Thyroid gland (tissue), 4 donors: Measurements from ENCODE around the gene NUP188. TPM values are rescaled to one million over a fixed set of nuclear protein-coding genes. Genes with fewer than 3 reads are reported as not detected.
"Not testable (repeated sequence)": the region's sequence is repeated elsewhere in the genome, so short reads cannot be mapped to it uniquely, and the experiment has no call there.

Experiments used
- DNase-seq, 2 donors: peaks; one replicate each; pipeline ENCODE4 v3.0.0-alpha.2; 2019
- H3K27ac ChIP-seq, 3 donors: fragments of 200-600 bp; sonication (generic); 1 replicate in 2 of 3; 2 replicates in 1 of 3; pipeline ENCODE4 v1.5.1; 2016 to 2019; ENCODE audit warnings: mild to moderate bottlenecking in 1 of 3, moderate library complexity in 1 of 3
- H3K27me3 ChIP-seq: fragments of 200-600 bp; sonication (generic); one replicate; pipeline ENCODE4 v1.5.1; 2019
- H3K36me3 ChIP-seq, 2 donors: fragments of 200-600 bp; sonication (generic); one replicate each; pipeline ENCODE4 v1.5.1; 2016 to 2019
- H3K4me1 ChIP-seq, 2 donors: fragments of 200-600 bp; sonication (generic); one replicate each; pipeline ENCODE4 v1.5.1; 2017 to 2019
- H3K4me3 ChIP-seq, 3 donors: fragments of 200-600 bp; sonication (generic); replicated peaks in 1 of 3; 1 replicate in 2 of 3; 2 replicates in 1 of 3; pipeline ENCODE4 v1.5.1; 2016; ENCODE audit warnings: mild to moderate bottlenecking in 1 of 3
- H3K9me3 ChIP-seq: fragments of 200-600 bp; sonication (generic); one replicate; pipeline ENCODE4 v1.5.1; 2017
- POLR2A ChIP-seq, 2 donors: fragments of 450-650 bp; IDR thresholded peaks; one replicate each; pipeline ENCODE4 v1.6.1; 2017; ENCODE audit warnings: antibody characterized with exemption in 2 of 2, mild to moderate bottlenecking in 2 of 2, moderate library complexity in 1 of 2
- WGBS, 2 donors: methylation state at CpG; one replicate each; pipeline ENCODE4 v1.1.5; 2017; 5-methylcytosine and 5-hydroxymethylcytosine counted together
- intact Hi-C: fragments of 100-400 bp; cut with DNase I; formaldehyde crosslinking; loops from one replicate; pipeline ENCODE4 v1.15.1; 2023
- total RNA-seq, 4 donors: library from RNA; depleted of rRNA; stranded (reverse); fragments of >200 nt; gene quantifications; one replicate each; pipeline ENCODE4 v1.2.3, GENCODE V29; 2016
- TF ChIP-seq, protein P1 (sequence below), 6 experiments: fragments of 200-600 bp in 3 of 6; fragments of 450-650 bp in 3 of 6; sonication (generic) in 3 of 6; IDR thresholded peaks; one replicate each; pipeline ENCODE4 v1.5.1; 2016 to 2019; ENCODE audit warnings: antibody characterized with exemption in 6 of 6, mild to moderate bottlenecking in 2 of 6, inconsistent platforms in 1 of 6, moderate library complexity in 1 of 6

The NUP188 gene
- total RNA-seq, 4 donors from 2014 or later = 27.1 to 78.2 (median 35.8) TPM

DNA sequence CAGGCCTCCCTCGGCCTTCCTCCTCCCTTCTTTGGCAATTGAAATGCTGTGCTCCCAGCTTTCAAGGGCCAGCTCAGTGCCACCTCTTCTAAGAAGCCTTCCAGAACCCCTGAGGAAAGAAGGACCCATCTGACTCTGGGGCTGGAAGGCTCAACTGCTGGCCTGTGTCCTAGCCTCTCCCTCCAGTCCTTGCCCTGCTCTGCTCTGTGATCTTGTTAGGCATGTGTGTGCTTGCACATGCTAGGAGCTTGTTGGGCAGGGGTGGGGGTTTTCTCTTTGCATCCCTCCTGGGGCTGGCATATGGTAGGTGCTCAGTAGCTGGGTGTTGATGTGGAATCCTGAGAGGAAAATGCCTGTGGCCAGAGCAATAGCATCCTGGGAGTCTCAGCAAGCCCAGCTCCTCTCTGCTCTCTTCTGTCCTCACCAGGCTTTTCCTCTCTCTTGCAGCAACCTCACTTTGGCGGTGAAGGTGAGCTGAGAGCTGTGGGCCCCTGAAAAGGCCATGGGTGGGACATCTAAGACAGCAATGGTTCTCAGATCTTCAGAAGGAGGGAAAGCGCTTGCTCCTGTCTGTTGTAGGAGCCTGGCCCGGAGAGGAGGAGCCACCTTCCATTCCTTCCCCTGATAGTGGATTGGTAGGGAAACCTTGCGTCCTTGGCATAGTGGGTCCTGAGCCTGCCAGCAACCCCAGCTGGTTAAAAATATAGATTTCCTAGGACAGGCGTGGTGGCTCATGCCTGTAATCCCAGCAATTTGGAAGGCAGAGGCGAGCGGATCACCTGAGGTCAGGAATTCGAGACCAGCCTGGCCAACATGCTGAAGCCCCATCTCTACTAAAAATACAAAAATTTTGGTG lies 10.0 kb upstream of the NUP188 start:
- H3K4me1 ChIP-seq = peaks cover 0 to 13% of the 10 kb centered on the region in 2 donors
- H3K9me3 ChIP-seq = no peaks in the 10 kb centered on the region
- intact Hi-C loops = no loop called here
- WGBS, 2 donors = 97 to 98% methylated on average over 7 to 9 of the region's 9 CpGs
- H3K4me3 ChIP-seq = no peak overlapping the region
- H3K27ac ChIP-seq = no peak overlapping the region
- no peak for DNase-seq
- peaks cover 0 to 6% of the 10 kb centered on the region in 2 donors for H3K36me3 ChIP-seq
- TF ChIP-seq POLR2A (IDR thresholded peaks at IDR 0.05) = no peak
- TF ChIP-seq, protein P1, sequence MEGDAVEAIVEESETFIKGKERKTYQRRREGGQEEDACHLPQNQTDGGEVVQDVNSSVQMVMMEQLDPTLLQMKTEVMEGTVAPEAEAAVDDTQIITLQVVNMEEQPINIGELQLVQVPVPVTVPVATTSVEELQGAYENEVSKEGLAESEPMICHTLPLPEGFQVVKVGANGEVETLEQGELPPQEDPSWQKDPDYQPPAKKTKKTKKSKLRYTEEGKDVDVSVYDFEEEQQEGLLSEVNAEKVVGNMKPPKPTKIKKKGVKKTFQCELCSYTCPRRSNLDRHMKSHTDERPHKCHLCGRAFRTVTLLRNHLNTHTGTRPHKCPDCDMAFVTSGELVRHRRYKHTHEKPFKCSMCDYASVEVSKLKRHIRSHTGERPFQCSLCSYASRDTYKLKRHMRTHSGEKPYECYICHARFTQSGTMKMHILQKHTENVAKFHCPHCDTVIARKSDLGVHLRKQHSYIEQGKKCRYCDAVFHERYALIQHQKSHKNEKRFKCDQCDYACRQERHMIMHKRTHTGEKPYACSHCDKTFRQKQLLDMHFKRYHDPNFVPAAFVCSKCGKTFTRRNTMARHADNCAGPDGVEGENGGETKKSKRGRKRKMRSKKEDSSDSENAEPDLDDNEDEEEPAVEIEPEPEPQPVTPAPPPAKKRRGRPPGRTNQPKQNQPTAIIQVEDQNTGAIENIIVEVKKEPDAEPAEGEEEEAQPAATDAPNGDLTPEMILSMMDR (IDR thresholded peaks at IDR 0.05) = no peak
- H3K27me3 ChIP-seq = no peaks in the 10 kb centered on the region

DNA sequence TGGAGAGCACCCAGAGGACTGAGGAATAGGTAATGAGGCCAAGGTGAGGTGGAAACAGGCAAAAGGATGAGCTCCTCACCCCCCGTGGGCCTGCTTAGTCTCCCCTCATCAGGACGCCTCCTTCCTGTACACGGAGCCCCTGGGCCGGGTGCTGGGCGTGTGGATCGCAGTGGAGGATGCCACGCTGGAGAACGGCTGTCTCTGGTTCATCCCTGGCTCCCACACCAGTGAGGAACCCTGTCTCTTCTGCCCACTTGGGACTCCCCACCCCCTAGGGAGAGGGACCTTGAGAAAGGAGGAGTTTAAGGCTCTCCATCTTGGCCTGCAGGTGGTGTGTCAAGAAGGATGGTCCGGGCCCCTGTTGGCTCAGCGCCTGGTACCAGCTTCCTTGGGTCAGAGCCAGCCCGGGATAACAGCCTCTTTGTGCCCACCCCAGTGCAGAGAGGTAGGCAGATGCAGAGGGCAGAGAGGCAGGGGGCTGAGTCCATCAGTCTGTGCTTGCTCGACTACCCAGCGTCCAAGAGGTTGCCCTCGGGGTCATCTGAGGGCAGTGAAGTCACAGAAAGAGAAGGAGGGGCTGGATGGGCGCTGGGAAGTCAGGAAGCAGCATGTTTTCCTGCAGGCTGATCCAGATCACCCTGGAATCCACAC lies 7.1 kb upstream of the NUP188 start:
- Histone ChIP-seq H3K27me3 (no peaks in the 10 kb centered on the region), H3K4me1 (peaks cover 0 to 13% of the 10 kb centered on the region in 2 donors), H3K4me3 (no peak overlapping the region), H3K36me3 (peaks cover 0 to 3% of the 10 kb centered on the region in 2 donors), H3K9me3 (no peaks in the 10 kb centered on the region), H3K27ac (peak overlapping the region in 2 of 3 donors; percentile 24 to 73)
- TF ChIP-seq, protein P1 (IDR thresholded peaks at IDR 0.05) = no peak
- TF ChIP-seq POLR2A (IDR thresholded peaks at IDR 0.05) = no peak
- intact Hi-C loops = no loop called here
- no peak for DNase-seq
- whole genome bisulfite sequencing, 2 donors = 71% methylated on average over 14 to 15 of the region's 15 CpGs

DNA sequence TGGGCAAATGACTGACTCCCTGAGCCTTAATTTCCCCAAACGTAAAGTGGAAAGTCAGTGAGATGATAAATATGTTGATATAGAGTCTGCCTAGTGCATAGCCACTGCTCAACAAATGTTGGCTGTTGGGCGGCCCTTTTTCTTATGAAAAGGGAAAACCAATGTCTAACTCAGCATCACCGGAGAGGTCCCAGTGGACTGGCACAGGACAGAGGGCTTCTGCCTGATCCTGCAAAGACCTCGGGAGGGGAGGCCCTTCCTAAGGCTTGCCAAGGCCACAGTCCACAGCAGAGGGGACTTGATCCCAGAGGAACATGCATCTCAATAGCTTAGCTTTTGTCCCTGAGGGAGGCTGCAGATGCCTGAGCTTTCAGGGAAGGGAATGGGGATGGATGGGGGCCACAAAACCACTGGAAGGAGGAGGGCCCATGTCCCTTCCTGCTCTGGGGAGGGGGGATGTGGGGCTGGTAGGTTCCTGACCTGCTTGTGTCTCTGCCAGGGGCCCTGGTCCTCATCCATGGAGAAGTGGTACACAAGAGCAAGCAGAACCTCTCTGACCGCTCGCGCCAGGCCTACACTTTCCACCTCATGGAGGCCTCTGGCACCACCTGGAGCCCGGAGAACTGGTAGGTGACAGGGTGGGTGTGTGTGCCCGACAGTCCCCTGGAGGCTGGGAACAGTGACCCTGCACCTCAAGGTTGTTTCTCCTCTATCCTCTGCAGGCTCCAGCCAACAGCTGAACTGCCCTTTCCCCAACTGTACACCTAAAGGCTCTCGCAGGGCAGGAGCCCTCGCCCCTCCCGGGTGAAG lies 6.3 kb upstream of the NUP188 start:
- no peaks in the 10 kb centered on the region for H3K27me3 ChIP-seq
- peak; percentile 22 to 23 for DNase-seq
- peak overlapping the region in 2 of 3 donors; percentile 10 to 73 for H3K27ac ChIP-seq
- no peak for TF ChIP-seq POLR2A (IDR thresholded peaks at IDR 0.05)
- TF ChIP-seq, protein P1 (IDR thresholded peaks at IDR 0.05) = no peak
- H3K36me3 ChIP-seq = peaks cover 0 to 3% of the 10 kb centered on the region in 2 donors
- no peaks in the 10 kb centered on the region for H3K9me3 ChIP-seq
- no peak overlapping the region for H3K4me3 ChIP-seq
- 80% methylated on average over 7 to 10 of the region's 12 CpGs for whole genome bisulfite sequencing, 2 donors
- peaks cover under 1 to 13% of the 10 kb centered on the region in 2 donors for H3K4me1 ChIP-seq
- intact Hi-C loops = no loop called here

DNA sequence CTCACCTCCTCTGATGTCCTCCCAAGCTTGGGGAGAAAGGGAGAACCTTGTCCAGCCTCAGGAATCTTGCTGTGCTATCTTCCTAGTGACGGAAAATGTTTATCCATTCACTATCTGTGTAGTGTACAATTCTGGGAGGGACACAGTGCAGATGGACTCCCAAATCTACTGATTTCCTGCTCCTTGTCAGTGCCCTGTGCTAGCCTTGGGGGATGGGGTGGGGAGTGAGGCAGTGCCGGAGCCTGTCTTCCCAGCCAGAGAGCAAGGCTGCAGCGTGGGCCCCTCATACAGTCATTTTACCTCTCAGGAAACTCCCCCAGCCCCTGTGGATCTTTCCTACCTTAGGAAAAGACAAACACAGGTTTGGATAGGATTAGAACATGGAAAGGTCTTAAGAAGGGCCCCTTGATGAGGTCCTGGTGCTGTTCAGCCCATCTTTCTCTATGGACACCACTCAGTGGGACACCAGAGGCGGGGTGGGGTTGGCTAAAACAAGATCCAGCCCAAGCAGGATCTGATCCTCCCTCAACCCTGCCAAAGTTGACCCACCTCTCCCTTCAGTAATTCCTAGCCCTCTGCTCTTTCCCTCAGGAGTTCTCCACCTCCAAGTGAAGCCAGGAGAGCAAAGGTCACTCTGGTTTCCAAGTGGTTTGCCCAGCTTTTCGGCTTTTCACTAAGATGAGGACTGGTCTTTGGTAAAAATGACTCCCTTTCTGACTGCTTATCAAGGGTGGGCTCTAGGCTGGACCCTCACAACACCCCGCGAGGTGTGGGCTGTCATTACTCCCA lies 3.5 kb upstream of the NUP188 start:
- DNase-seq = no peak
- no peaks in the 10 kb centered on the region for H3K36me3 ChIP-seq
- no peak for TF ChIP-seq POLR2A (IDR thresholded peaks at IDR 0.05)
- TF ChIP-seq, protein P1 (IDR thresholded peaks at IDR 0.05) = no peak
- peak overlapping the region in 2 of 3 donors; percentile 20 to 22 for H3K27ac ChIP-seq
- no peak overlapping the region for H3K4me3 ChIP-seq
- intact Hi-C loops = no loop called here
- no peaks in the 10 kb centered on the region for H3K9me3 ChIP-seq
- peaks cover 11 to 25% of the 10 kb centered on the region in 2 donors for H3K4me1 ChIP-seq
- WGBS, 2 donors = 90 to 96% methylated on average over 7 of the region's 7 CpGs
- H3K27me3 ChIP-seq = no peaks in the 10 kb centered on the region

DNA sequence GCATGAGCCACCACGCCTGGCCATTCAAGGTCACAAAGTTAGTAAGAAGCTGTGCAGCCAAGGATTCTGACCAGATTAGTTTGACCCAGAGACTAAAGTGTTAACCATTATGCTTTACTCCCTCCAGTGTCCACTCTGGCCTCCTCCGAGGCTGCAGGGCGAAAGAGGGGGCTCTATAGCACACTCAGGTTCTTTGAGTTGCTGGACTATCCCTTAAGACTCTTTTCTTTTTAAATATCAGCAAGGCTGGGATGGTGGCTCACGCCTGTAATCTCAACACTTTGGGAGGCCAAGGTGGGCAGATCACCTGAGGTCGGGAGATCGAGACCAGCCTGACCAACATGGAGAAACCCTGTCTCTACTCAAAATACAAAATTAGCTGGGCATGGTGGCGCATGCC lies 2.5 kb upstream of the NUP188 start:
- DNase-seq, H3K36me3 ChIP-seq, H3K27me3 ChIP-seq, H3K4me3 ChIP-seq, H3K27ac ChIP-seq, intact Hi-C loops, H3K9me3 ChIP-seq: not testable (repeated sequence)
- WGBS, 2 donors = 85 to 93% methylated on average over 7 of the region's 7 CpGs
- H3K4me1 ChIP-seq = peaks cover 11 to 25% of the 10 kb centered on the region in 2 donors
